Epithelial cell of proximal tubule (primary cell): Measurements from ENCODE around the gene PCSK1N. TPM values are rescaled to one million over a fixed set of nuclear protein-coding genes. Genes with fewer than 3 reads are reported as not detected.
"Not testable (repeated sequence)": the region's sequence is repeated elsewhere in the genome, so short reads cannot be mapped to it uniquely, and the experiment has no call there.

Experiments
- DNase-seq: peaks from one replicate; pipeline ENCODE4 v3.0.0-alpha.2; 2011; ENCODE audit warnings: low read depth
- H3K4me3 ChIP-seq: 2 replicates; pipeline ENCODE4 v1.5.1; 2011; ENCODE audit warnings: low read depth, mild to moderate bottlenecking, low read length
- CTCF ChIP-seq: conservative IDR thresholded peaks from 2 replicates; pipeline ENCODE4 v1.5.1; 2012; ENCODE audit warnings: low read depth, mild to moderate bottlenecking, low read length
- total RNA-seq: library from RNA; depleted of rRNA; stranded (reverse); fragments of >200 nt; gene quantifications from 2 replicates; pipeline ENCODE4 v1.2.3, GENCODE V29; 2015

Gene PCSK1N
- total RNA-seq, 1 donor from 2014 or later = 19.3 TPM

GRCh38 chrX:48827654-48827968 lies 7.8 kb downstream of the PCSK1N start:
- H3K4me3 ChIP-seq = no peak overlapping the region
- no peak for TF ChIP-seq CTCF
- DNase-seq = no peak

GRCh38 chrX:48826876-48827653 lies 8.3 kb downstream of the PCSK1N start:
- TF ChIP-seq CTCF = no peak
- no peak overlapping the region for H3K4me3 ChIP-seq
- DNase-seq = no peak

- H3K4me3 ChIP-seq = no peak within 1 kb of the TSS
- TF ChIP-seq CTCF = no peak
- DNase-seq = no peak
Measured at GRCh38 chrX:48826135-48826875, 9.1 kb downstream of the PCSK1N start, which contains the start of gene ERAS. Gene ERAS, plus strand, starts transcription at chrX:48826513. Its CDS starts 2,611 bp downstream, at chrX:48829124.

GRCh38 chrX:48824066-48824465 lies 11.3 kb downstream of the PCSK1N start:
- no peak for TF ChIP-seq CTCF
- no peak for DNase-seq
- no peak overlapping the region for H3K4me3 ChIP-seq

GRCh38 chrX:48823053-48823452 lies 12.4 kb downstream of the PCSK1N start:
- TF ChIP-seq CTCF = no peak
- no peak overlapping the region for H3K4me3 ChIP-seq
- no peak for DNase-seq

- DNase-seq, H3K4me3 ChIP-seq: not testable (repeated sequence)
Measured at GRCh38 chrX:48819394-48819793, 16.0 kb downstream of the PCSK1N start.

GRCh38 chrX:48818866-48819265 lies 16.5 kb downstream of the PCSK1N start:
- DNase-seq = no peak
- no peak for TF ChIP-seq CTCF
- H3K4me3 ChIP-seq = no peak overlapping the region
